GM19397 (cell line): Measurements from ENCODE around the gene GCN1.

Experiments
- ATAC-seq: cut with Tn5 transposase; IDR thresholded peaks from one replicate; pipeline ENCODE4 v1.9.1; 2021; ENCODE audit warnings: mild to moderate bottlenecking, moderate library complexity; ENCODE audit not compliant: unreplicated experiment

The GCN1 gene

GRCh38 chr12:120144215-120144614 is 50.3 kb downstream of the GCN1 start:
- ATAC-seq, result no peak

- ATAC-seq, result no peak
Observed at GRCh38 chr12:120142231-120142877, 52.2 kb downstream of the GCN1 start.

- ATAC-seq, result no peak
Observed at GRCh38 chr12:120141336-120141735, 53.2 kb downstream of the GCN1 start.

- no peak for ATAC-seq
Observed at GRCh38 chr12:120140603-120141002, 53.9 kb downstream of the GCN1 start.

- no peak for ATAC-seq
Observed at GRCh38 chr12:120139958-120140357, 54.6 kb downstream of the GCN1 start.

GRCh38 chr12:120138366-120138765 is 56.1 kb downstream of the GCN1 start:
- ATAC-seq, result no peak

- ATAC-seq, result no peak
Observed at GRCh38 chr12:120137833-120138232, 56.7 kb downstream of the GCN1 start.

GRCh38 chr12:120136093-120136770 is 58.3 kb downstream of the GCN1 start:
- ATAC-seq, result no peak

- no peak for ATAC-seq
Observed at GRCh38 chr12:120134307-120134980, 60.1 kb downstream of the GCN1 start.

- ATAC-seq, result peak; percentile 87
Observed at GRCh38 chr12:120132863-120133385, 61.6 kb downstream of the GCN1 start.

GRCh38 chr12:120132054-120132836 is 62.3 kb downstream of the GCN1 start:
- ATAC-seq, result no peak

- no peak for ATAC-seq
Observed at GRCh38 chr12:120131116-120131515, 63.4 kb downstream of the GCN1 start.

- ATAC-seq, result no peak
Observed at GRCh38 chr12:120130011-120130410, 64.5 kb downstream of the GCN1 start.

GRCh38 chr12:120126635-120127005 is 67.9 kb downstream of the GCN1 start:
- no peak for ATAC-seq

GRCh38 chr12:120125792-120126634 is 68.5 kb downstream of the GCN1 start:
- ATAC-seq, result no peak

- ATAC-seq, result no peak
Observed at GRCh38 chr12:120125029-120125428, 69.5 kb downstream of the GCN1 start.

GRCh38 chr12:120121766-120122293 is 72.7 kb downstream of the GCN1 start:
- ATAC-seq, result peak; percentile 35

- no peak for ATAC-seq
Observed at GRCh38 chr12:120121343-120121742, 73.2 kb downstream of the GCN1 start.

- no peak for ATAC-seq
Observed at GRCh38 chr12:120119271-120119973, 75.1 kb downstream of the GCN1 start.
